Renal cortex interstitium (tissue), 11 donors: ENCODE data around the gene MAGEB2. TPM values are rescaled to one million over a fixed set of nuclear protein-coding genes. Genes with fewer than 3 reads are reported as not detected.

Source experiments
- DNase-seq, 11 donors: peaks; one replicate each; pipeline ENCODE4 v3.0.0-alpha.2; 2013; ENCODE audit warnings: low read depth in 9 of 11, low spot score in 4 of 11; ENCODE audit errors: extremely low read depth in 1 of 11
- polyA plus RNA-seq, 3 donors: library from polyadenylated mRNA; unstranded; fragments of 120-200 nt; gene quantifications; one replicate each; pipeline ENCODE4 v1.2.1, GENCODE V29; 2013; ENCODE audit not compliant: insufficient read length in 3 of 3

MAGEB2 gene
- polyA plus RNA-seq, 3 donors: not detected

- no peak for DNase-seq
Measured at GRCh38 chrX:30261012-30261411, 45.6 kb downstream of the MAGEB2 start.

GRCh38 chrX:30262763-30263162 is 47.4 kb downstream of the MAGEB2 start:
- no peak for DNase-seq

Other genes starting within 250 kb of the MAGEB2 start
- not detected for gene MAGEB3, start 15.1 kb downstream of the MAGEB2 start, polyA plus RNA-seq
- gene MAGEB4, start 26.4 kb downstream of the MAGEB2 start, polyA plus RNA-seq: not detected
- gene MAGEB1, start 31.6 kb downstream of the MAGEB2 start, polyA plus RNA-seq: not detected
- gene NR0B1, start 93.8 kb downstream of the MAGEB2 start, polyA plus RNA-seq: under 1 TPM in 2 of 3 donors, not detected in 1; 0.32 to 0.41 TPM